B cell (primary cell): ENCODE results near the gene AXIN1. TPM values are rescaled to one million over a fixed set of nuclear protein-coding genes. Genes with fewer than 3 reads are reported as not detected.

Experiments
- ATAC-seq: fragments of 200-7000 bp; cut with Tn5 transposase; one replicate; pipeline ENCODE4 v1.10.0; 2021; ENCODE audit warnings: low read depth, mild to moderate bottlenecking, moderate number of reproducible peaks, moderate library complexity
- CTCF ChIA-PET: fragments of 350-600 bp; sonication (Branson Sonifier 250); formaldehyde crosslinking; loops from one replicate; lab custom pipeline; 2021; ENCODE audit warnings: antibody characterized with exemption, inconsistent platforms; lab: Charles Lee
- POLR2A ChIA-PET: fragments of 350-600 bp; sonication (Branson Sonifier 250); formaldehyde crosslinking; loops from one replicate; lab custom pipeline; 2021; ENCODE audit warnings: antibody characterized with exemption; lab: Charles Lee
- DNase-seq: peaks from one replicate; pipeline ENCODE4 v3.0.0; 2013
- H2AFZ ChIP-seq: 2 replicates; pipeline ENCODE4 v1.6.1; 2012; ENCODE audit warnings: mild to moderate bottlenecking, low read depth, low read length; ENCODE audit not compliant: insufficient read depth, poor library complexity, severe bottlenecking
- H3K27ac ChIP-seq, 2 donors: 1 replicate in 1 of 2; 2 replicates in 1 of 2; pipeline ENCODE4 v1.5.1; 2012 to 2013; ENCODE audit warnings: low read length in 2 of 2, mild to moderate bottlenecking in 2 of 2, moderate library complexity in 1 of 2
- H3K27me3 ChIP-seq, 4 experiments: fragments of 200-600 bp in 1 of 4; sonication (generic) in 1 of 4; replicated peaks in 1 of 4; 1 replicate in 2 of 4; 2 replicates in 2 of 4; pipeline versions ENCODE4 v1.6.1 to v1.7.0; 2013 to 2016; ENCODE audit warnings: low read length in 3 of 4, mild to moderate bottlenecking in 2 of 4, mixed read lengths in 1 of 4, moderate library complexity in 1 of 4; ENCODE audit not compliant: insufficient read depth in 4 of 4, control insufficient read depth in 3 of 4; ENCODE audit errors: control extremely low read depth in 1 of 4
- H3K36me3 ChIP-seq, 2 experiments: replicated peaks in 1 of 2; 1 replicate in 1 of 2; 2 replicates in 1 of 2; pipeline versions ENCODE4 v1.6.1 to v1.7.1; 2013; ENCODE audit warnings: low read length in 1 of 2; ENCODE audit not compliant: insufficient read depth in 2 of 2, control insufficient read depth in 1 of 2; ENCODE audit errors: control extremely low read depth in 1 of 2, extremely low read depth in 1 of 2
- H3K4me1 ChIP-seq, 2 donors: fragments of 200-600 bp in 1 of 2; sonication (generic) in 1 of 2; 1 replicate in 1 of 2; 2 replicates in 1 of 2; pipeline versions ENCODE4 v1.5.1 to v1.6.1; 2013 to 2017; ENCODE audit warnings: low read length in 2 of 2; ENCODE audit not compliant: control insufficient read depth in 2 of 2, insufficient read depth in 2 of 2
- H3K4me2 ChIP-seq: replicated peaks from 2 replicates; pipeline ENCODE3; 2012; ENCODE audit warnings: mild to moderate bottlenecking, low read depth, low read length; ENCODE audit not compliant: poor library complexity, severe bottlenecking
- H3K4me3 ChIP-seq, 5 experiments: fragments of 200-600 bp in 1 of 5; sonication (generic) in 1 of 5; 1 replicate in 3 of 5; 2 replicates in 2 of 5; pipeline versions ENCODE4 v1.5.1 to v1.7.0; 2011 to 2016; ENCODE audit warnings: low read length in 4 of 5, mild to moderate bottlenecking in 4 of 5, low read depth in 2 of 5, control low read depth in 1 of 5, moderate library complexity in 1 of 5; ENCODE audit not compliant: insufficient read depth in 1 of 5; ENCODE audit errors: control extremely low read depth in 1 of 5, extremely low read depth in 1 of 5
- H3K79me2 ChIP-seq: fragments of 200-600 bp; sonication (generic); one replicate; pipeline ENCODE4 v1.6.0; 2016; ENCODE audit warnings: low read length; ENCODE audit not compliant: control insufficient read depth, insufficient read depth
- H3K9ac ChIP-seq: fragments of 200-600 bp; sonication (generic); 2 replicates; pipeline ENCODE4 v1.6.1; 2017; ENCODE audit warnings: mild to moderate bottlenecking, low read length, moderate library complexity
- H3K9me3 ChIP-seq, 3 donors: one replicate each; pipeline versions ENCODE4 v1.6.1 to v1.7.1; 2013; ENCODE audit warnings: low read length in 2 of 3; ENCODE audit not compliant: control insufficient read depth in 2 of 3, insufficient read depth in 1 of 3; ENCODE audit errors: control extremely low read depth in 1 of 3
- H4K20me1 ChIP-seq: 2 replicates; pipeline ENCODE4 v1.6.0; 2012; ENCODE audit warnings: mild to moderate bottlenecking, low read length; ENCODE audit not compliant: insufficient read depth, control insufficient read depth, poor library complexity, severe bottlenecking
- H3K27ac Mint-ChIP-seq: one replicate; pipeline ENCODE4 v1.8.0; 2021; ENCODE audit warnings: mixed read lengths
- H3K27me3 Mint-ChIP-seq: one replicate; pipeline ENCODE4 v1.8.0; 2021; ENCODE audit warnings: mixed read lengths
- H3K4me1 Mint-ChIP-seq: one replicate; pipeline ENCODE4 v1.8.0; 2021; ENCODE audit warnings: mixed read lengths
- H3K4me3 Mint-ChIP-seq: one replicate; pipeline ENCODE4 v1.8.0; 2021; ENCODE audit warnings: mixed read lengths
- H3K9me3 Mint-ChIP-seq: one replicate; pipeline ENCODE4 v1.8.0; 2022; ENCODE audit warnings: mixed read lengths; ENCODE audit not compliant: insufficient read depth
- EZH2 ChIP-seq: IDR thresholded peaks from 2 replicates; pipeline ENCODE4 v1.6.1; 2012; ENCODE audit warnings: borderline replicate concordance, low read depth, mild to moderate bottlenecking, moderate library complexity, low read length; ENCODE audit not compliant: insufficient read depth, poor library complexity, severe bottlenecking
- WGBS: methylation state at CpG from one replicate; pipeline ENCODE4 v1.1.5; 2013; ENCODE audit warnings: missing lambda C conversion rate; ENCODE audit not compliant: insufficient coverage; 5-methylcytosine and 5-hydroxymethylcytosine counted together
- intact Hi-C: fragments of 100-400 bp; cut with micrococcal nuclease; formaldehyde crosslinking; loops from one replicate; pipeline ENCODE4 v1.10.0; 2022
- polyA plus RNA-seq: library from polyadenylated mRNA; depleted of rRNA; stranded (reverse); fragments of >200 nt; gene quantifications from 2 replicates; pipeline ENCODE4 v1.2.3, GENCODE V29; 2012
- total RNA-seq, 2 donors: library from RNA; stranded (reverse); fragments of 120-200 nt in 1 of 2; gene quantifications; 1 replicate in 1 of 2; 2 replicates in 1 of 2; pipeline versions ENCODE4 v1.2.3 to v1.2.4, GENCODE V29; 2013 to 2022
- TF ChIP-seq, protein P1 (sequence below): fragments of 200-600 bp; IDR thresholded peaks from one replicate; pipeline ENCODE4 v1.8.0; 2022; ENCODE audit warnings: antibody characterized with exemption, mild to moderate bottlenecking

AXIN1 gene
- total and polyA plus RNA-seq, 2 donors (not counting 1 experiment from before 2014, with no cell fraction given), result 39.0 to 40.8 TPM

DNA sequence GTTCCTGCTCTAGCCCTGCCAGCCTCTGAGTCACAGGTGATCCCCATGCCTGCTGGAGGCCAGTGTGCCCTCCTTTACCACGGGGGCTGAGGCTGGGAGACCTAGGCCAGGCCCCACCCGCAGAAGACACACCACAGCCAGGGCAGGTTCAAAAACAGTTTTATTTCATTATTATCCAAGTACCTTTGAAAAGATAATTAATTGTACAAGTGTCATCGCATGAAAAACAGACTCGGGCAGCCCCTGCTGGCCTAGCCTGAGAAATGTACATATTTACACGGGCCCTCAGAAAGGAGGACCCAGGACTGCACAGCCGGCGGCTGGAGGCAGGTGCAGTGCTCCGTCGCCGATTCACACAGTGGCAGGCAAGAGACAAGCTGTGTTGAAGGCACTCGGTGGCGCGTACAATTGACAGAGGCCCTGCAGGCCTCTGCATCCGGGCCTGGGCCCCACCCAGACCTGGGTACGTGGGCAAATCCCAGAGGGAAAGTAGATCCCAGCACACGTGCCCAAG lies 65.2 kb downstream of the AXIN1 start:
- Mint-ChIP-seq H3K4me3 (no peak overlapping the region), H3K4me1 (no peaks in the 10 kb centered on the region), H3K9me3 (no peaks in the 10 kb centered on the region), H3K27ac (no peak overlapping the region), H3K27me3 (no peaks in the 10 kb centered on the region)
- no peak overlapping the region for H2AFZ ChIP-seq
- no peaks in the 10 kb centered on the region for H3K4me1 ChIP-seq
- DNase-seq (no peak), ATAC-seq (no peak)
- H3K9ac ChIP-seq, result no peak overlapping the region
- peaks cover 0 to 38% of the 10 kb centered on the region in 2 experiments for H3K36me3 ChIP-seq
- H4K20me1 ChIP-seq, result peaks cover 8% of the 10 kb centered on the region
- no peaks in the 10 kb centered on the region for H3K27me3 ChIP-seq
- H3K4me2 ChIP-seq, result no peak overlapping the region
- ChIA-PET POLR2A (no interaction called here), CTCF (no interaction called here)
- no peak overlapping the region for H3K27ac ChIP-seq
- H3K9me3 ChIP-seq, result peaks cover 0 to 6% (median 0%) of the 10 kb centered on the region in 3 donors
- no peaks in the 10 kb centered on the region for H3K79me2 ChIP-seq
- no peak overlapping the region for H3K4me3 ChIP-seq
- 95% methylated on average over 14 of the region's 16 CpGs for WGBS
- no peak for TF ChIP-seq EZH2
- TF ChIP-seq, protein P1, sequence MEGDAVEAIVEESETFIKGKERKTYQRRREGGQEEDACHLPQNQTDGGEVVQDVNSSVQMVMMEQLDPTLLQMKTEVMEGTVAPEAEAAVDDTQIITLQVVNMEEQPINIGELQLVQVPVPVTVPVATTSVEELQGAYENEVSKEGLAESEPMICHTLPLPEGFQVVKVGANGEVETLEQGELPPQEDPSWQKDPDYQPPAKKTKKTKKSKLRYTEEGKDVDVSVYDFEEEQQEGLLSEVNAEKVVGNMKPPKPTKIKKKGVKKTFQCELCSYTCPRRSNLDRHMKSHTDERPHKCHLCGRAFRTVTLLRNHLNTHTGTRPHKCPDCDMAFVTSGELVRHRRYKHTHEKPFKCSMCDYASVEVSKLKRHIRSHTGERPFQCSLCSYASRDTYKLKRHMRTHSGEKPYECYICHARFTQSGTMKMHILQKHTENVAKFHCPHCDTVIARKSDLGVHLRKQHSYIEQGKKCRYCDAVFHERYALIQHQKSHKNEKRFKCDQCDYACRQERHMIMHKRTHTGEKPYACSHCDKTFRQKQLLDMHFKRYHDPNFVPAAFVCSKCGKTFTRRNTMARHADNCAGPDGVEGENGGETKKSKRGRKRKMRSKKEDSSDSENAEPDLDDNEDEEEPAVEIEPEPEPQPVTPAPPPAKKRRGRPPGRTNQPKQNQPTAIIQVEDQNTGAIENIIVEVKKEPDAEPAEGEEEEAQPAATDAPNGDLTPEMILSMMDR, result no peak
- intact Hi-C loops, result no loop called here

DNA sequence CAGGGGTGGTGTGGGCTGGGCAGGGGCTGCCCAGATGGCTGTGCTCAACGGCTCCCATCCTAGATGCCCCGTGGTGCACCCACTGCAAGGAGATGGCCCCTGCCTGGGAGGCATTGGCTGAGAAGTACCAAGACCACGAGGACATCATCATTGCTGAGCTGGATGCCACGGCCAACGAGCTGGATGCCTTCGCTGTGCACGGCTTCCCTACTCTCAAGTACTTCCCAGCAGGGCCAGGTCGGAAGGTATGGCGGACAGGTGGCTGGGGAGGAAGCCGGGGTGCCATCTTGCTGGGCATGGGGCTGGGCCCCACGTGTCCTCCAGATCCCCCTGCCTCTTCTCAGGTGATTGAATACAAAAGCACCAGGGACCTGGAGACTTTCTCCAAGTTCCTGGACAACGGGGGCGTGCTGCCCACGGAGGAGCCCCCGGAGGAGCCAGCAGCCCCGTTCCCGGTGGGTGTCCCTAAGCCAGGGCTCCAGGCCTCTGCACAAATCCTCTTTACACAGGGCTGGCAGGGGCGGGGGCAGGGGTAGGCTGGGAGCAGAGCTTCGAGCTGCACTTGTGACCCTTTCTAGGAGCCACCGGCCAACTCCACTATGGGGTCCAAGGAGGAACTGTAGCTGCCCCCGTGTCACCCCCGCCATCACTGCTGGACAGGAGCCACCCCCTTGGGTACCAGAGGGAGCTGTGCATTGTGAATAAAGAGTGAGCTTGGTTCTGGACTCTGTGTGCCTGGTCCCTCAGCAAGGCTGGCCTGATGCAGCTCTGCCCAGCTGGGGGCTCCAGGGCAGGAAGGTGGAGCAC lies 65.8 kb downstream of the AXIN1 start:
- CTCF ChIA-PET, result no interaction called here
- TF ChIP-seq EZH2, result no peak
- no peak overlapping the region for H3K27ac ChIP-seq
- POLR2A ChIA-PET, result interaction anchor here (0.6 kb wide), 1 partner anchor 126 kb away, joined by 6 read pairs; no protein-coding TSS in a partner anchor
- H3K27me3 ChIP-seq, result peaks cover 0 to 4% (median 0%) of the 10 kb centered on the region in 4 experiments
- ATAC-seq, result no peak
- no peak overlapping the region for H2AFZ ChIP-seq
- H3K4me1 ChIP-seq, result no peaks in the 10 kb centered on the region
- peaks cover 0 to 6% (median 0%) of the 10 kb centered on the region in 3 donors for H3K9me3 ChIP-seq
- DNase-seq, result no peak
- WGBS, result 93% methylated on average over 20 of the region's 22 CpGs
- no peak overlapping the region for H3K4me2 ChIP-seq
- peaks cover 8% of the 10 kb centered on the region for H4K20me1 ChIP-seq
- no peaks in the 10 kb centered on the region for H3K9me3 Mint-ChIP-seq
- no peak overlapping the region for H3K4me3 Mint-ChIP-seq
- no peak overlapping the region for H3K27ac Mint-ChIP-seq
- H3K79me2 ChIP-seq, result no peaks in the 10 kb centered on the region
- H3K4me3 ChIP-seq, result no peak overlapping the region
- no peaks in the 10 kb centered on the region for H3K27me3 Mint-ChIP-seq
- no peaks in the 10 kb centered on the region for H3K4me1 Mint-ChIP-seq
- peaks cover 0 to 31% of the 10 kb centered on the region in 2 experiments for H3K36me3 ChIP-seq
- no peak overlapping the region for H3K9ac ChIP-seq
- intact Hi-C loops, result no loop called here
